ENCODE measurements around the gene ATP10B. TPM values are rescaled to one million over a fixed set of nuclear protein-coding genes. Genes with fewer than 3 reads are reported as not detected.

The ATP10B gene
- total and polyA plus RNA-seq, 2 of the 13 experiments (the other 11 are each of a cell fraction or from before 2014, with no cell fraction given) = not detected

DNA sequence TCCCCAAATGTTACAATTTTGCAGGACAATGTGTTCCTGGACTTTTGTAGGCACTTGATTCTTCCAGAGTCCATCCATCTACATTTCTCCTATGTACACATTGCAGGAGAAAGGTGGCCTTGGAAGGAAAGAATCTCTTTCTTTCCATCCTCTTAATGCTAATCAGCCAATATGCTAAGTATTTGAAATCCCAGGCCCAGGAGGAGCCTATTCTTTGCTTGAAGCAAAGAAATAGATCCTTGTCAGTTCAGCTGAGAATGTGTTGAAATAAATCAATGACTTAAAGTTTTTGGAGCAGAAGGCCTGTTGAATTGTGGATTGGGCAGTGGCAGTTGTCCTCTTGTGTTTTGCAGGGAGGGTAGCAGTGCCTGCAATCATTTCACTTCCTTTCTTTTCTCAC, 317.1 kb downstream of the ATP10B start:
- DNase-seq (ENCODE audit: low spot score) (no peak), FAIRE-seq (no peak), ATAC-seq (no peak)
- intact Hi-C loops (cut with micrococcal nuclease; ENCODE audit: unreplicated experiment) = no loop called here
- ChIA-PET POLR2A (no interaction called here), CTCF (ENCODE audit: low intra/inter-chr PET ratio, low total read pairs) (no interaction called here)
- no peak for TF ChIP-seq FOXP1 (IDR thresholded peaks at IDR 0.05)
- TF ChIP-seq FOXP1 (CRISPR knock-in tag; IDR thresholded peaks at IDR 0.05) = no peak
- TF ChIP-seq DNMT1 (CRISPR knock-in tag; IDR thresholded peaks at IDR 0.05) = no peak
- TF ChIP-seq CHD2 (IDR thresholded peaks at IDR 0.05; ENCODE audit: low read depth, low read length) = no peak
- TF ChIP-seq, protein P1, sequence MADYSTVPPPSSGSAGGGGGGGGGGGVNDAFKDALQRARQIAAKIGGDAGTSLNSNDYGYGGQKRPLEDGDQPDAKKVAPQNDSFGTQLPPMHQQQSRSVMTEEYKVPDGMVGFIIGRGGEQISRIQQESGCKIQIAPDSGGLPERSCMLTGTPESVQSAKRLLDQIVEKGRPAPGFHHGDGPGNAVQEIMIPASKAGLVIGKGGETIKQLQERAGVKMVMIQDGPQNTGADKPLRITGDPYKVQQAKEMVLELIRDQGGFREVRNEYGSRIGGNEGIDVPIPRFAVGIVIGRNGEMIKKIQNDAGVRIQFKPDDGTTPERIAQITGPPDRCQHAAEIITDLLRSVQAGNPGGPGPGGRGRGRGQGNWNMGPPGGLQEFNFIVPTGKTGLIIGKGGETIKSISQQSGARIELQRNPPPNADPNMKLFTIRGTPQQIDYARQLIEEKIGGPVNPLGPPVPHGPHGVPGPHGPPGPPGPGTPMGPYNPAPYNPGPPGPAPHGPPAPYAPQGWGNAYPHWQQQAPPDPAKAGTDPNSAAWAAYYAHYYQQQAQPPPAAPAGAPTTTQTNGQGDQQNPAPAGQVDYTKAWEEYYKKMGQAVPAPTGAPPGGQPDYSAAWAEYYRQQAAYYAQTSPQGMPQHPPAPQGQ (CRISPR knock-in tag; IDR thresholded peaks at IDR 0.05; ENCODE audit: borderline replicate concordance) = no peak
- no peak for TF ChIP-seq ADNP (CRISPR knock-in tag; IDR thresholded peaks at IDR 0.05)
- TF ChIP-seq NAIF1 (CRISPR knock-in tag; IDR thresholded peaks at IDR 0.05; ENCODE audit: borderline replicate concordance) = no peak
- no peak for TF ChIP-seq BHLHE40 (IDR thresholded peaks at IDR 0.05; ENCODE audit: low read length)
- TF ChIP-seq GLI4 (CRISPR knock-in tag; IDR thresholded peaks at IDR 0.05; ENCODE audit: borderline replicate concordance) = no peak
- no peak for TF ChIP-seq ZSCAN20 (CRISPR knock-in tag; IDR thresholded peaks at IDR 0.05; ENCODE audit: borderline replicate concordance)
- TF ChIP-seq ZNF75D (CRISPR knock-in tag; IDR thresholded peaks at IDR 0.05; ENCODE audit: borderline replicate concordance) = no peak
- TF ChIP-seq, protein P2, sequence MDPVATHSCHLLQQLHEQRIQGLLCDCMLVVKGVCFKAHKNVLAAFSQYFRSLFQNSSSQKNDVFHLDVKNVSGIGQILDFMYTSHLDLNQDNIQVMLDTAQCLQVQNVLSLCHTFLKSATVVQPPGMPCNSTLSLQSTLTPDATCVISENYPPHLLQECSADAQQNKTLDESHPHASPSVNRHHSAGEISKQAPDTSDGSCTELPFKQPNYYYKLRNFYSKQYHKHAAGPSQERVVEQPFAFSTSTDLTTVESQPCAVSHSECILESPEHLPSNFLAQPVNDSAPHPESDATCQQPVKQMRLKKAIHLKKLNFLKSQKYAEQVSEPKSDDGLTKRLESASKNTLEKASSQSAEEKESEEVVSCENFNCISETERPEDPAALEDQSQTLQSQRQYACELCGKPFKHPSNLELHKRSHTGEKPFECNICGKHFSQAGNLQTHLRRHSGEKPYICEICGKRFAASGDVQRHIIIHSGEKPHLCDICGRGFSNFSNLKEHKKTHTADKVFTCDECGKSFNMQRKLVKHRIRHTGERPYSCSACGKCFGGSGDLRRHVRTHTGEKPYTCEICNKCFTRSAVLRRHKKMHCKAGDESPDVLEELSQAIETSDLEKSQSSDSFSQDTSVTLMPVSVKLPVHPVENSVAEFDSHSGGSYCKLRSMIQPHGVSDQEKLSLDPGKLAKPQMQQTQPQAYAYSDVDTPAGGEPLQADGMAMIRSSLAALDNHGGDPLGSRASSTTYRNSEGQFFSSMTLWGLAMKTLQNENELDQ (CRISPR knock-in tag; IDR thresholded peaks at IDR 0.05; ENCODE audit: borderline replicate concordance) = no peak
- no peak overlapping the region for H3K4me3 ChIP-seq (replicated peaks in 1 of 3; ENCODE audit: insufficient read depth in 1 of 3, low read depth in 2 of 3, low read length in 3 of 3)
- no TSS peak for BruUV-seq (replicated peaks)
- H3K79me2 ChIP-seq (ENCODE audit: insufficient read depth, low read length) = no peaks in the 10 kb centered on the region
- H3K4me1 ChIP-seq (ENCODE audit: insufficient read depth, low read length) = no peaks in the 10 kb centered on the region
- H3K27ac ChIP-seq (ENCODE audit: extremely low read length, insufficient read depth, low read length) = no peak overlapping the region
- H3K9ac ChIP-seq (ENCODE audit: insufficient read depth, low read depth, low read length) = no peak overlapping the region
- H3K9me3 ChIP-seq (ENCODE audit: low read length) = no peaks in the 10 kb centered on the region
- in situ Hi-C loops (cut with HindIII; ENCODE audit: extremely low pct_ligation_motif_present, low pct_unique_long_range_greater_than_20kb) = no loop called here
- H3K27me3 ChIP-seq (ENCODE audit: control insufficient read depth in 1 of 2, insufficient read depth in 2 of 2, low read length in 2 of 2) = no peaks in the 10 kb centered on the region; a peak in 1 of 5 replicates
- H3K36me3 ChIP-seq (replicated peaks in 1 of 2; ENCODE audit: control insufficient read depth in 1 of 2, insufficient read depth in 2 of 2, low read length in 2 of 2) = no peaks in the 10 kb centered on the region
- H2AFZ ChIP-seq (ENCODE audit: low read length) = no peak overlapping the region
- H3K4me2 ChIP-seq (ENCODE audit: low read depth, low read length) = no peak overlapping the region
- H4K20me1 ChIP-seq (ENCODE audit: insufficient read depth, low read length) = no peaks in the 10 kb centered on the region
